Neural progenitor cell (in vitro differentiated cells): Measurements from ENCODE around the gene METTL6.

Source experiments
- CTCF ChIP-seq: fragments of 200-600 bp; sonication (generic); IDR thresholded peaks from 2 replicates; pipeline ENCODE4 v1.5.1; 2017; ENCODE audit warnings: antibody characterized with exemption, mild to moderate bottlenecking
- EZH2 ChIP-seq: fragments of 200-600 bp; sonication (generic); IDR thresholded peaks from 2 replicates; pipeline ENCODE4 v1.6.1; 2017; ENCODE audit warnings: antibody characterized with exemption, mild to moderate bottlenecking, moderate library complexity

GRCh38 chr3:15390460-15390859 lies 36.9 kb downstream of the METTL6 start:
- no peak for TF ChIP-seq EZH2
- TF ChIP-seq CTCF, result no peak
